OCI-LY7 (cell line): ENCODE results near the gene SHMT2. TPM values are rescaled to one million over a fixed set of nuclear protein-coding genes. Genes with fewer than 3 reads are reported as not detected.

Source experiments
- BruUV-seq: library from RNA; stranded (reverse); fragments of 400-500 nt; replicated peaks from 2 replicates; lab custom pipeline; 2021; lab: Mats Ljungman, UMichigan
- CTCF ChIA-PET: fragments of 300-600 bp; sonication (Branson Sonifier 250); formaldehyde crosslinking; loops from one replicate; lab custom pipeline; 2022; ENCODE audit warnings: antibody characterized with exemption; ENCODE audit not compliant: unreplicated experiment; lab: Charles Lee
- POLR2A ChIA-PET: fragments of 300-600 bp; sonication (Branson Sonifier 250); formaldehyde crosslinking; loops from one replicate; lab custom pipeline; 2022; ENCODE audit warnings: antibody characterized with exemption; lab: Charles Lee
- DNase-seq: peaks from one replicate; pipeline ENCODE4 v3.0.0-alpha.2; 2015; ENCODE audit warnings: low spot score
- H2AFZ ChIP-seq: fragments of 200-600 bp; sonication (generic), shearing (Covaris generic); 2 replicates; pipeline ENCODE4 v1.6.1; 2014; ENCODE audit warnings: mild to moderate bottlenecking, antibody characterized with exemption, low read length, moderate library complexity
- H3K27ac ChIP-seq: fragments of 200-600 bp; sonication (generic); 2 replicates; pipeline ENCODE4 v1.5.1; 2014; ENCODE audit warnings: mixed run types, low read depth, mild to moderate bottlenecking, moderate library complexity, low read length, inconsistent platforms; ENCODE audit not compliant: poor library complexity, severe bottlenecking
- H3K36me3 ChIP-seq: fragments of 200-600 bp; sonication (generic); 2 replicates; pipeline ENCODE4 v1.6.1; 2014; ENCODE audit warnings: mild to moderate bottlenecking, antibody characterized with exemption, low read length, moderate library complexity, mixed read lengths; ENCODE audit not compliant: insufficient read depth
- H3K4me1 ChIP-seq: fragments of 200-600 bp; sonication (generic); 2 replicates; pipeline ENCODE4 v1.5.1; 2014; ENCODE audit warnings: mild to moderate bottlenecking, low read length; ENCODE audit not compliant: insufficient read depth, poor library complexity, severe bottlenecking
- H3K4me2 ChIP-seq: fragments of 200-600 bp; sonication (generic); 2 replicates; pipeline ENCODE4 v1.6.1; 2014; ENCODE audit warnings: mild to moderate bottlenecking, low read length
- H3K4me3 ChIP-seq: fragments of 200-600 bp; sonication (generic); 2 replicates; pipeline ENCODE4 v1.5.1; 2014; ENCODE audit warnings: mild to moderate bottlenecking, low read depth, low read length; ENCODE audit not compliant: poor library complexity, severe bottlenecking
- H3K79me2 ChIP-seq: fragments of 200-600 bp; sonication (generic); 2 replicates; pipeline ENCODE4 v1.6.1; 2016; ENCODE audit warnings: low read depth, mild to moderate bottlenecking, low read length, moderate library complexity, mixed read lengths; ENCODE audit not compliant: insufficient read depth
- H3K9me2 ChIP-seq: fragments of 200-600 bp; sonication (generic); 2 replicates; pipeline ENCODE4 v1.6.1; 2016; ENCODE audit warnings: mild to moderate bottlenecking, low read length, mixed read lengths; ENCODE audit not compliant: insufficient read depth
- H3K9me3 ChIP-seq: fragments of 200-600 bp; sonication (generic); 2 replicates; pipeline ENCODE4 v1.6.1; 2014; ENCODE audit warnings: mild to moderate bottlenecking, mixed run types, low read length, mixed read lengths
- H4K20me1 ChIP-seq: fragments of 200-600 bp; sonication (generic); 2 replicates; pipeline ENCODE4 v1.6.1; 2014; ENCODE audit warnings: mild to moderate bottlenecking, antibody characterized with exemption, low read length, moderate library complexity, mixed read lengths; ENCODE audit not compliant: insufficient read depth
- EZH2phosphoT487 ChIP-seq: fragments of 200-600 bp; sonication (generic); IDR thresholded peaks from 2 replicates; pipeline ENCODE4 v1.6.1; 2018; ENCODE audit warnings: low read depth, borderline replicate concordance, mild to moderate bottlenecking, mixed run types, antibody characterized with exemption, low read length, moderate library complexity, mixed read lengths
- intact Hi-C: fragments of 100-400 bp; cut with micrococcal nuclease; formaldehyde crosslinking; loops from one replicate; pipeline ENCODE4 v1.10.0; 2022; ENCODE audit not compliant: unreplicated experiment
- total RNA-seq, 2 experiments: library from RNA; depleted of rRNA in 1 of 2; stranded (reverse); fragments of >200 nt in 1 of 2; shearing (Covaris generic) in 1 of 2; gene quantifications; 2 replicates each; pipeline ENCODE4 v1.2.3, GENCODE V29; 2014 to 2022
- TF ChIP-seq, protein P1 (sequence below): fragments of 200-600 bp; sonication (generic); conservative IDR thresholded peaks from 2 replicates; pipeline ENCODE4 v1.5.1; 2014; ENCODE audit warnings: mild to moderate bottlenecking, antibody characterized with exemption, low read length, moderate library complexity, mixed read lengths

The SHMT2 gene
- total RNA-seq, 2 experiments from 2014 or later: 394 to 415 TPM

DNA sequence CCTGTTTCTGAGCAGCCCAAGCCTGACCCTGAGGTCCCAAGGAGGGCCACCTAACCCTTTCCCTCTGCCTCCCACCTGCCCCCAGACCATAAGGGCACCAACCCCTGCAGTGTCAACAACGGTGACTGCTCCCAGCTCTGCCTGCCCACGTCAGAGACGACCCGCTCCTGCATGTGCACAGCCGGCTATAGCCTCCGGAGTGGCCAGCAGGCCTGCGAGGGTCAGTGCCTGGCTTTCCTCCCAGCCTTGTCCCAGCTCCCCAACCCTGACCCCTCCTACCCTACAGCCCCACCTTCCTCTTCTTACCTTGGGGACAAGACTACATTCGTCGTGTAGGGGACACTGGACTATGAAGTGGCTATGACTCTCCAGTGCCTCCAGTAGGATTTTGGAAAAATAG is 48.4 kb upstream of the SHMT2 start:
- intact Hi-C loops: loop anchor here (5.0 kb wide), 2 partner anchors 114 to 174 kb away; partner anchors contain the start of gene ZBTB39
- no peak overlapping the region for H3K4me3 ChIP-seq
- H3K79me2 ChIP-seq: no peaks in the 10 kb centered on the region
- H2AFZ ChIP-seq: no peak overlapping the region
- H3K4me2 ChIP-seq: no peak overlapping the region
- BruUV-seq: no TSS peak
- H3K9me3 ChIP-seq: no peaks in the 10 kb centered on the region
- no peak for TF ChIP-seq EZH2phosphoT487
- TF ChIP-seq, protein P1, sequence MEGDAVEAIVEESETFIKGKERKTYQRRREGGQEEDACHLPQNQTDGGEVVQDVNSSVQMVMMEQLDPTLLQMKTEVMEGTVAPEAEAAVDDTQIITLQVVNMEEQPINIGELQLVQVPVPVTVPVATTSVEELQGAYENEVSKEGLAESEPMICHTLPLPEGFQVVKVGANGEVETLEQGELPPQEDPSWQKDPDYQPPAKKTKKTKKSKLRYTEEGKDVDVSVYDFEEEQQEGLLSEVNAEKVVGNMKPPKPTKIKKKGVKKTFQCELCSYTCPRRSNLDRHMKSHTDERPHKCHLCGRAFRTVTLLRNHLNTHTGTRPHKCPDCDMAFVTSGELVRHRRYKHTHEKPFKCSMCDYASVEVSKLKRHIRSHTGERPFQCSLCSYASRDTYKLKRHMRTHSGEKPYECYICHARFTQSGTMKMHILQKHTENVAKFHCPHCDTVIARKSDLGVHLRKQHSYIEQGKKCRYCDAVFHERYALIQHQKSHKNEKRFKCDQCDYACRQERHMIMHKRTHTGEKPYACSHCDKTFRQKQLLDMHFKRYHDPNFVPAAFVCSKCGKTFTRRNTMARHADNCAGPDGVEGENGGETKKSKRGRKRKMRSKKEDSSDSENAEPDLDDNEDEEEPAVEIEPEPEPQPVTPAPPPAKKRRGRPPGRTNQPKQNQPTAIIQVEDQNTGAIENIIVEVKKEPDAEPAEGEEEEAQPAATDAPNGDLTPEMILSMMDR: no peak
- DNase-seq: no peak
- no peaks in the 10 kb centered on the region for H4K20me1 ChIP-seq
- no peak overlapping the region for H3K27ac ChIP-seq
- CTCF ChIA-PET: no interaction called here
- peaks cover 9% of the 10 kb centered on the region for H3K4me1 ChIP-seq
- H3K9me2 ChIP-seq: no peaks in the 10 kb centered on the region
- POLR2A ChIA-PET: interaction anchor here (1.0 kb wide), 1 partner anchor 53 kb away, joined by 3 read pairs; the partner anchor contains the start of gene LRP1
- no peaks in the 10 kb centered on the region for H3K36me3 ChIP-seq

DNA sequence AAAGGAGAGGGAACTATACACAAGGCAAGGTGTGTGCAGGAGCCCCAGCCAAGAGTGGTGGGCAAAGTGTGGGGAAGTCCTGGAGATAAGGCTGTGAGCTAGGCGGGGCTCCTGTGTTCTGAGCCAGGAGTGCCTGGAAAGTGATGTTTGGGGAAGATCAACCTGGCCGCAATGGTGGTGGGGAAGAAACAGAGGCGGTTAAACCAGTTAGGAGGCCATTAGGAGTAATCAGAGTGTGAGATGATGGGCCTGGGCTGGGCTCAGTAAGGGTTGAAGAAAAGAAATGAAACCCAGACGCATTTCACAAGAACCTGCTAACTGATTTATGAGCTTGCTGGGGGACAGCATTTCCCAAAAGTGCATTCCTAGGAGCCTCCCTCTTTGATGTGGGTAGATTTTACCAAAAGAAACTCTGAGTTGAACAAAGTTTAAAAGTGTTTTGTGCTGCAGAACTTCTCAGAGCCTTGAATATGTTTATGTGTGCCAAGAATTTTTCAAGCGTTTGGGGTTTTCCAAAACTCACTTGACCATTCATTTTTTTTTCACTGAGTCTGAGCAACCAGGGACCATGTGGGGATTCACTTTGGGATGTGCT is 47.9 kb upstream of the SHMT2 start:
- intact Hi-C loops: loop anchor here (5.0 kb wide), 2 partner anchors 114 to 174 kb away; partner anchors contain the start of gene ZBTB39

More for the DNA sequence above, 47.9 kb upstream of the SHMT2 start:
- Histone ChIP-seq H3K9me2 (no peaks in the 10 kb centered on the region), H3K4me2 (no peak overlapping the region), H3K4me1 (peaks cover 9% of the 10 kb centered on the region), H3K27ac (no peak overlapping the region), H3K36me3 (no peaks in the 10 kb centered on the region), H4K20me1 (no peaks in the 10 kb centered on the region), H3K79me2 (no peaks in the 10 kb centered on the region), H3K9me3 (no peaks in the 10 kb centered on the region), H3K4me3 (no peak overlapping the region), H2AFZ (no peak overlapping the region)
- TF ChIP-seq EZH2phosphoT487: no peak
- TF ChIP-seq, protein P1: no peak
- no TSS peak for BruUV-seq
- DNase-seq: no peak
- POLR2A ChIA-PET: interaction anchor here (1.0 kb wide), 1 partner anchor 53 kb away, joined by 3 read pairs; the partner anchor contains the start of gene LRP1
- CTCF ChIA-PET: interaction anchor here (2.7 kb wide), 1 partner anchor 58 kb away, joined by 8 read pairs; no protein-coding TSS in a partner anchor
